GM23338 (cell line): ENCODE measurements around the gene CTU2.

Experiments used
- EZH2 ChIP-seq: fragments of 200-600 bp; sonication (generic); IDR thresholded peaks from one replicate; pipeline ENCODE4 v1.8.0; 2017; ENCODE audit warnings: antibody characterized with exemption, mild to moderate bottlenecking, low read depth; ENCODE audit not compliant: unreplicated experiment
- NANOG ChIP-seq: IDR thresholded peaks from 2 replicates; pipeline ENCODE4 v1.6.1; 2016; ENCODE audit warnings: antibody characterized with exemption, borderline replicate concordance
- POLR2AphosphoS5 ChIP-seq: IDR thresholded peaks from 2 replicates; pipeline ENCODE4 v1.6.1; 2016; ENCODE audit warnings: antibody characterized with exemption, low read depth
- STAT1 ChIP-seq: IDR thresholded peaks from one replicate; pipeline ENCODE4 v1.6.1; 2016; ENCODE audit warnings: antibody characterized with exemption; ENCODE audit not compliant: unreplicated experiment
- TF ChIP-seq, protein P1 (sequence below), 2 experiments: fragments of 200-600 bp in 1 of 2; sonication (generic) in 1 of 2; conservative IDR thresholded peaks; 2 replicates each; pipeline versions ENCODE4 v1.5.1 to v1.6.1; 2016 to 2017; ENCODE audit warnings: antibody characterized with exemption in 2 of 2, low read depth in 2 of 2, mild to moderate bottlenecking in 2 of 2, moderate library complexity in 1 of 2

DNA sequence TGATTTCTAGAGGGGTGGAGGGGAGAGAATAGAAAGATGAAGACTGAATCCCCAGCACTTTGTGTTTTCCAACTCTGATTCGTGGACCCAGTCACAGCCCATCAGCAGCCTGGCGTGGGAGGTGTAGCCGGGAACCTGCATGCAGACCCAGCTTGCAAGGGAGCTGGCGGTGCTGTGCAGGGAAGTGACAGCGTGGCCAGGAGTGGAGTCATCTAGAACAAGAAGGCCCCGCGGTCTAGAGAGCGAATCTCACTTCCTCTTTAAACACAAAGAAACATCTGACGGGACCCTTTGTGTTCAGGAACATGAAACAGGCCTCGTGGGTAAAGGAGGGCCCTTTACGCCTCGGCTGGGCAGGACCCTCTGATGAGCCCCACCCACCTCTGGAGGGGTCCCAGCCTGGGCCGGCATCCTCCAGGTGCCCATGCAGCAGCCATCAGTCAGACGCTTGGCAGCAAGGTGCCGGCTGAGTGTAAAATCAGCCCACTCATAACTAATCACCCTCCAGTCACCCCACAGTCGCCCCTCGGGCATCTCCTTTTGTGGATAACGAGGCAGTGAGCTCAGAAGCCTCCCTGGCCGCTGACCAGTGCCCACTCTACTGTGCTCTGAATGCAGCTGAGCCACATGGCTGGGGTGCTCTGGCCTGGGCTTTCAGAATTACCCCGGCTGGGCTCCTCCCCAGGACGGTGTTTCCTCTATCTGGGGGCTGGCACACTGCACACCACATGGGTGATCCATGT is 24.4 kb upstream of the CTU2 start:
- TF ChIP-seq, protein P1, sequence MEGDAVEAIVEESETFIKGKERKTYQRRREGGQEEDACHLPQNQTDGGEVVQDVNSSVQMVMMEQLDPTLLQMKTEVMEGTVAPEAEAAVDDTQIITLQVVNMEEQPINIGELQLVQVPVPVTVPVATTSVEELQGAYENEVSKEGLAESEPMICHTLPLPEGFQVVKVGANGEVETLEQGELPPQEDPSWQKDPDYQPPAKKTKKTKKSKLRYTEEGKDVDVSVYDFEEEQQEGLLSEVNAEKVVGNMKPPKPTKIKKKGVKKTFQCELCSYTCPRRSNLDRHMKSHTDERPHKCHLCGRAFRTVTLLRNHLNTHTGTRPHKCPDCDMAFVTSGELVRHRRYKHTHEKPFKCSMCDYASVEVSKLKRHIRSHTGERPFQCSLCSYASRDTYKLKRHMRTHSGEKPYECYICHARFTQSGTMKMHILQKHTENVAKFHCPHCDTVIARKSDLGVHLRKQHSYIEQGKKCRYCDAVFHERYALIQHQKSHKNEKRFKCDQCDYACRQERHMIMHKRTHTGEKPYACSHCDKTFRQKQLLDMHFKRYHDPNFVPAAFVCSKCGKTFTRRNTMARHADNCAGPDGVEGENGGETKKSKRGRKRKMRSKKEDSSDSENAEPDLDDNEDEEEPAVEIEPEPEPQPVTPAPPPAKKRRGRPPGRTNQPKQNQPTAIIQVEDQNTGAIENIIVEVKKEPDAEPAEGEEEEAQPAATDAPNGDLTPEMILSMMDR (conservative IDR thresholded peaks at IDR 0.05; ENCODE audit: low read depth in 2 of 2): no peak
- TF ChIP-seq NANOG (no peak), STAT1 (no peak), POLR2AphosphoS5 (no peak), EZH2 (no peak)
